NCI-H2029 treated with DMSO at 0.1 percent for 48 hours (cell line): ENCODE results near the gene SIRPD.
"Not testable (repeated sequence)": the region's sequence is repeated elsewhere in the genome, so short reads cannot be mapped to it uniquely, and the experiment has no call there.

Experiments
- DNase-seq: peaks from one replicate; lab custom pipeline; 2025; lab: John Stamatoyannopoulos, UW

SIRPD gene

GRCh38 chr20:1557605-1558004 is at the start of gene SIRPD:
Gene SIRPD, minus strand, starts transcription at chr20:1557705. Its CDS starts 52 bp downstream, at chr20:1557653.
- no peak for DNase-seq

GRCh38 chr20:1600736-1601135 is 43.2 kb upstream of the SIRPD start:
- no peak for DNase-seq

- no peak for DNase-seq
Measured at GRCh38 chr20:1595333-1595732, 37.8 kb upstream of the SIRPD start.

- DNase-seq = no peak
Measured at GRCh38 chr20:1588533-1589460, 31.3 kb upstream of the SIRPD start.

GRCh38 chr20:1587781-1588532 is 30.5 kb upstream of the SIRPD start:
- DNase-seq = no peak

GRCh38 chr20:1579488-1579887 is 22.0 kb upstream of the SIRPD start:
- no peak for DNase-seq

GRCh38 chr20:1577906-1578305 is 20.4 kb upstream of the SIRPD start:
- DNase-seq = no peak

- DNase-seq = not testable (repeated sequence)
Measured at GRCh38 chr20:1577313-1577712, 19.8 kb upstream of the SIRPD start.

- DNase-seq = no peak
Measured at GRCh38 chr20:1576641-1577040, 19.1 kb upstream of the SIRPD start.

- not testable (repeated sequence) for DNase-seq
Measured at GRCh38 chr20:1576003-1576402, 18.5 kb upstream of the SIRPD start.

- DNase-seq = not testable (repeated sequence)
Measured at GRCh38 chr20:1571583-1571982, 14.1 kb upstream of the SIRPD start.

GRCh38 chr20:1569415-1569881 is 11.9 kb upstream of the SIRPD start:
- no peak for DNase-seq

- no peak for DNase-seq
Measured at GRCh38 chr20:1568163-1568490, 10.6 kb upstream of the SIRPD start.

- no peak for DNase-seq
Measured at GRCh38 chr20:1567392-1568162, 10.1 kb upstream of the SIRPD start.

- DNase-seq = no peak
Measured at GRCh38 chr20:1566701-1567100, 9.2 kb upstream of the SIRPD start.

- DNase-seq = no peak
Measured at GRCh38 chr20:1565461-1565860, 8.0 kb upstream of the SIRPD start.

- no peak for DNase-seq
Measured at GRCh38 chr20:1563598-1563997, 6.1 kb upstream of the SIRPD start.

GRCh38 chr20:1562622-1563021 is 5.1 kb upstream of the SIRPD start:
- DNase-seq = no peak

GRCh38 chr20:1561350-1561749 is 3.8 kb upstream of the SIRPD start:
- no peak for DNase-seq

- no peak for DNase-seq
Measured at GRCh38 chr20:1555952-1556351, 1.6 kb downstream of the SIRPD start.

- DNase-seq = no peak
Measured at GRCh38 chr20:1539816-1540419, 17.6 kb downstream of the SIRPD start.

- no peak for DNase-seq
Measured at GRCh38 chr20:1538655-1539054, 18.9 kb downstream of the SIRPD start.
